GM12874 (cell line): ENCODE data around the gene KCTD5.

Experiments used
- TF ChIP-seq, protein P1 (sequence below): IDR thresholded peaks from 2 replicates; pipeline ENCODE4 v1.5.1; 2011; ENCODE audit warnings: low read depth, mild to moderate bottlenecking, control low read depth, low read length, moderate library complexity; ENCODE audit not compliant: insufficient read depth

The KCTD5 gene

DNA sequence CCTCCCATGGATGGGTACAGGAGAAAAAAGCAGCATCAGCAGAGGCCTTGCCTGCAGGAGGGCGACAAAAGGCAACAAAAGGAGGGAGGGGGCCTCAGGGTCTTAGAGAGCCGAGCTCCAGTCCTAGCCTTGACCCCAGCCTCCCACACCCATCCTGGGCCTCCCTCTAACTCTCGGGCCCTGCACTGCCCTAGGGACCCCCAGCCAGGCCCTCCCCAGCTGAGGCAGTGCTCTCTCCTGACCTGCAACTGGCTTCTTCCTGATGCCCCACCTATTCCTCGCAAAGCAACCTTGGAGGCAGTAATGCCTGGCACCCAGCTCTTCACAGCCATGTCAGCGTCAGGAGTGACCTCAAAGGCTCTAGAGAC, 54.9 kb downstream of the KCTD5 start:
- TF ChIP-seq, protein P1, sequence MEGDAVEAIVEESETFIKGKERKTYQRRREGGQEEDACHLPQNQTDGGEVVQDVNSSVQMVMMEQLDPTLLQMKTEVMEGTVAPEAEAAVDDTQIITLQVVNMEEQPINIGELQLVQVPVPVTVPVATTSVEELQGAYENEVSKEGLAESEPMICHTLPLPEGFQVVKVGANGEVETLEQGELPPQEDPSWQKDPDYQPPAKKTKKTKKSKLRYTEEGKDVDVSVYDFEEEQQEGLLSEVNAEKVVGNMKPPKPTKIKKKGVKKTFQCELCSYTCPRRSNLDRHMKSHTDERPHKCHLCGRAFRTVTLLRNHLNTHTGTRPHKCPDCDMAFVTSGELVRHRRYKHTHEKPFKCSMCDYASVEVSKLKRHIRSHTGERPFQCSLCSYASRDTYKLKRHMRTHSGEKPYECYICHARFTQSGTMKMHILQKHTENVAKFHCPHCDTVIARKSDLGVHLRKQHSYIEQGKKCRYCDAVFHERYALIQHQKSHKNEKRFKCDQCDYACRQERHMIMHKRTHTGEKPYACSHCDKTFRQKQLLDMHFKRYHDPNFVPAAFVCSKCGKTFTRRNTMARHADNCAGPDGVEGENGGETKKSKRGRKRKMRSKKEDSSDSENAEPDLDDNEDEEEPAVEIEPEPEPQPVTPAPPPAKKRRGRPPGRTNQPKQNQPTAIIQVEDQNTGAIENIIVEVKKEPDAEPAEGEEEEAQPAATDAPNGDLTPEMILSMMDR: no peak

DNA sequence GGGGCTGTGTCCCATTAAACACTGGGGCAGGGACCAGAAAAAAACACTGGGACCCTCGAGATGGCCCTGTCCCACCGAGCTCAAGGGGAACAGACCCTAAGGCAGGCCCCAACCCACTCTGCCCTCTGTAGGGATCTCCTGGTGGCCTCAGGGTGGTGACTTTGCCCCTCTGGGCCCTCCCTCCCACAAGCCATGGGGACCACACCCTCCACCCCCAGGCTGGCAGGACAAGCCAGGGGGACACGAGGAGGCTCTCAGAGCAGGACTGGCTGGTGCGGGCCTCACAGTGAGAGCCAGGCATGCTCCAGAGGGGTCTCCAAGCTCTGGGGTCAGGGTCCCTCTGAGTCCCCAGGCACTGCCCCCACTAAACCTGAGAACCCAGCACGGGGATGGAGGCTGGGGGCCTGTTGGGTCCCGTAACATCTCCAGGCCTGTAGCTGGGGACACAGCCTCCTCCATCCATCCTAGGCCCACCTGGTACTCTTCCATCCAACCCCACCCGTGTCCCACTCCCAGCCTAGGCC, 55.6 kb downstream of the KCTD5 start:
- TF ChIP-seq, protein P1: no peak

DNA sequence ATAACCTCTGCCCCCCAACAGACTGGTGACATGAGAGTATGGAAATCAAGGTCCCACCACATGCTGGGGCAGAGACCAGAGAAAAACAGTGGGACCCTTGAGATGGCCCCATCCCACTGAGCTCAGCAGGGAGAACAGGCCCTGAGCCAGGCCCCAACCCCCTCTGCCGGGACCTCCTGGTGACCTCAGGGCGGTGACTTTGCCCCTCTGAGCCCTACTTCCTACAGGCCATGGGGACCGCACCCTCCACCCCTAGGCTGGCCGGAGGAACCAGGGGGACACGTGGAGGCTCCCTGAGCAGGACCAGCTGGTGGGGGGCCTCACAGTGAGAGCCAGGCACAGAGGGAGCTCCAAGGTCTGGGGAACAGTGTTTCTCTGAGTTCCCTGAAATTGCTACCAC, 56.3 kb downstream of the KCTD5 start:
- TF ChIP-seq, protein P1: no peak

DNA sequence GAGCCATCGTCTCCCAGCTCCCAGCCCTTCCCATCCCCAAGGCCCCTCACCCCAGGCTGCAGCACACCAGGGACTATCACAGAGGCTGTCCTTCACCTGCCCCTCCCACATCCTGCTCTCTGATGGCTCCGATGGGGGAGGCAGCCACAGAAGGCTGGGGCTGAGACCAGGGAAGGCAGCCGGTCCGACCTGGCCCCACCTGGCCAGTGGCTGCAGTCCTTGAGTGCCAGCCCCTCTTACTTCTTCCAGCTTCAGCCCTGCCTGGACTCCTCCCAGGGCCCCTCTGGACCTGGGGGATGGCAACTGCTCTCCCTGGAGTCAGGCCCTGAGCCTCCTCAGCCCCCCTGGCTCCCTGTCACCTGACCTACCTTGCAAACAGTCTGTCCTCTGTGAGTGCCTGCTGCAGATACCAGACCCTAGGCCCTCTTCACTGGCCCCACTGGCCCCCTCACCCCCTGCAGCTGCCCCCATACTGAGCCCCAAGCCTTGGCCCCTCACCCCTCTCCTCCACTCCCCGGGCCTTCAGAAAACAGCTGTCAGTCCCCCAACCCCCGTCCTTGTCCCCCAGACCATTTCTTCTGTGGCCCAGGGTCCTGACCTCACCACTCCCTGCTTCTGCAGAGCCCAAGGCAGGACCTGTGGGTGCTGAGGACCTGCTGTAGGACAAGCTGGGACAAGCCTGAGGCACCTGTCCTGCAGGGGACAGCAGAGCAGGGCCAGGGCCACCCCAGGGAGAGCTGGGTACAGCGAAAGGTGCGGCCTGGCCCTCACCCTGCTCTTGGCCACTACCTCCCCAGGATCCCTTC, 57.5 kb downstream of the KCTD5 start:
- TF ChIP-seq, protein P1: no peak

DNA sequence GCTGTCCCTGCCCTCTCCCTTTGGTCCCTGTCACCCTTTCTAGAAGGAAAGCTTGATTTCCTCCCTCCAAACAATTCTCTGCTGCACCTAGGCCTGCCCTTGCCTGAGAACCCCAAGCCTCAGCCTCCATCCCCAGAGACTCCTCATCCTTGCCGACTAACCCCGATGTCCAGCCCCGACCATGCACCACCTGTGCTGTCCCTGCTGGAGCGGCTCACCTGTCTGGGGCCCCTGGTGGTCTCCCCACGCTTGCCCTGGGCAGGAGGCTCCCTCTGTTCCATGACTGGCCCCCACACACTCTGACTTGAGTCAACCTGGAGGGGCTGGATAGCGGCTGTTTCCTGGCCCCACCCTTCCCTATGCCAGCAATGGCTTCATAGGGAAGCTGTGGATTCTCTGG, 58.2 kb downstream of the KCTD5 start:
- TF ChIP-seq, protein P1: no peak

DNA sequence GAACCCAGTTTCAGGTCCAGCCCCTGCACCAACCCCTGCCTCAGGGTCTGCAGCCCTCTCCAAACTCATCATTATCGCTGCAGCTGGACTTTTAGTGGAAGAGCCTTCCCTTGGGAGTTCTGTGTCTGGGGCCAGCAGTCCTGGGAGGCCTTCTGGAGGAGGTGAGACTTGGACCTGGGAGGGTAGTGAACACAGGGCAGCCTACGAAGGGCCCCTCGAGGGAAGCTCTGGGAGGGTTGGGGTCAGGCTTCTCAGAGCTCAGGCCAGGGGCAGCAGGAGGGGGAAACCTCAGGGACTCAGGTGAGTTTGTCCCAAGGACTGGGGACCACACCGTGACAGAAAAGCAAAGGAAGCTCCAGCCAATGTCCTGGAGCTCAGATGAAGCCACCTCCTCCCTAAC, 58.8 kb downstream of the KCTD5 start:
- TF ChIP-seq, protein P1: no peak

DNA sequence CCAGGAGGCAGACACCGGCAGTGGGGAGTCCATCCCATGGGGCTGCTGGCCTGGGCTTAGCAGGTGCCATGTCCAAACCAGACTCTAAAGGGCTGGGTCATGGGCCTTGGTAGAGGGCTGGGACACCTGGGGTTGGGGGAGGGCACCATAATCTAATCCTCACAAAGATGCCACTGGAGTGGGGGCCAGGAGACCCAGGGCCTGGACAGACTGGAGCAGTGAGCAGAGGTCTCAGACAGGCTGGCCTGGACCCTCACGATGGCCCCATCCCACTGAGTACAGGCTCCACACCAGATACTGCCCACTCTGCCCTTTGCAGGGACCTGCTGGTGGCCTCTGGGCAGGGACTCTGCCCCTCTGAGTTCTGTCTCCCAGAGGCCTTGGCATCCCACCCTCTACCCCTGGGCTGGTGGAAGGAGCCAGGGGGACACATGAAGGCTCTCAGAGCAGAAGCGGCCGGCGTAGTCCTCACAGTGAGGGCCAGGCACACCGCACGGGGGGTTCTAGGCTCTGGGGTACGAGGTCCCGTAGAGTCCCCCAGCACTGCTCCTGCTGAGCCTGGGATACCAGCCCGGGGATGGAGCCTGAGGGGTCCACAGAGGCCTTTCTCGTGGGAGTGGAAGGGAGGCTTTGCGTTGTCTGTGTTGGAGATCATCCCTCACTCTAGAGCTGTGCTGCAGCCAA, 60.1 kb downstream of the KCTD5 start:
- TF ChIP-seq, protein P1: no peak
